ENCODE data around the gene TBCCD1. TPM values are rescaled to one million over a fixed set of nuclear protein-coding genes. Genes with fewer than 3 reads are reported as not detected.

TBCCD1 gene
- total and polyA plus RNA-seq, 2 of the 8 experiments (the other 6 are each of a cell fraction or from before 2014, with no cell fraction given): 11.3 to 13.9 TPM

- TF ChIP-seq KDM4A (IDR thresholded peaks at IDR 0.05; ENCODE audit: low read depth, low read length, severe bottlenecking): no peak
- no peak for TF ChIP-seq USF2 (IDR thresholded peaks at IDR 0.05; ENCODE audit: low read length)
- no peak for TF ChIP-seq TBP (IDR thresholded peaks at IDR 0.05; ENCODE audit: low read depth, low read length)
- TF ChIP-seq HDAC6 (IDR thresholded peaks at IDR 0.05; ENCODE audit: low read depth, low read length): no peak
Measured at GRCh38 chr3:186588632-186589031, 21.5 kb upstream of the TBCCD1 start (continued).
